Sigmoid colon (tissue), 4 donors: ENCODE data around the gene PDLIM4.

Source experiments
- EP300 ChIP-seq, 4 donors: sonication (generic); formaldehyde crosslinking; IDR thresholded peaks; one replicate each; pipeline ENCODE4 v1.6.1; 2017; ENCODE audit warnings: antibody characterized with exemption in 4 of 4
- POLR2A ChIP-seq, 2 donors: fragments of 450-650 bp; IDR thresholded peaks; one replicate each; pipeline ENCODE4 v1.6.1; 2016; ENCODE audit warnings: antibody characterized with exemption in 2 of 2, mild to moderate bottlenecking in 2 of 2, moderate library complexity in 2 of 2
- POLR2AphosphoS5 ChIP-seq, 4 donors: sonication (generic); formaldehyde crosslinking; IDR thresholded peaks; one replicate each; pipeline ENCODE4 v1.6.1; 2017; ENCODE audit warnings: antibody characterized with exemption in 4 of 4
- TF ChIP-seq, protein P1 (sequence below), 4 experiments: fragments of 450-650 bp in 3 of 4; fragments of 200-600 bp in 1 of 4; IDR thresholded peaks; one replicate each; pipeline ENCODE4 v1.5.1; 2016 to 2019; ENCODE audit warnings: antibody characterized with exemption in 4 of 4, mild to moderate bottlenecking in 3 of 4, moderate library complexity in 2 of 4

DNA sequence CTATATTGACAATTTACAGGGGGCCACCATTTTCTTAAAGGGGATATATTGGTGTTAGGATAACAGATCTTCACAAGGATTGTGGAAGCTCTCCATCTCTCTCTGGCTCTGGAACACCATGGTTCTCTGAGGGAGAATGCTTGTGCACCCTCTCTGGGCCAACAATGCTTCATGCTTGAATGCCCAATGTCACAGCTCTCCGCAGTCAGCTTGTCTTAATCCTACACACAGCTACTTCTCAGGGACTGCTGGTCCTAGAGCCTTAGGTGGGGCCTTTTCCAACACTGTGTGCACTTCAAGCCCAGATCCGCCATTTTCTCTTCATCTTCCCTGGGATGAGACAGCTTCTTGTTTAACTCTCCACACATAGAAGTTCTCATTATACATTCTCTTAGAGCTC is 6.9 kb upstream of the PDLIM4 start:
- TF ChIP-seq, protein P1, sequence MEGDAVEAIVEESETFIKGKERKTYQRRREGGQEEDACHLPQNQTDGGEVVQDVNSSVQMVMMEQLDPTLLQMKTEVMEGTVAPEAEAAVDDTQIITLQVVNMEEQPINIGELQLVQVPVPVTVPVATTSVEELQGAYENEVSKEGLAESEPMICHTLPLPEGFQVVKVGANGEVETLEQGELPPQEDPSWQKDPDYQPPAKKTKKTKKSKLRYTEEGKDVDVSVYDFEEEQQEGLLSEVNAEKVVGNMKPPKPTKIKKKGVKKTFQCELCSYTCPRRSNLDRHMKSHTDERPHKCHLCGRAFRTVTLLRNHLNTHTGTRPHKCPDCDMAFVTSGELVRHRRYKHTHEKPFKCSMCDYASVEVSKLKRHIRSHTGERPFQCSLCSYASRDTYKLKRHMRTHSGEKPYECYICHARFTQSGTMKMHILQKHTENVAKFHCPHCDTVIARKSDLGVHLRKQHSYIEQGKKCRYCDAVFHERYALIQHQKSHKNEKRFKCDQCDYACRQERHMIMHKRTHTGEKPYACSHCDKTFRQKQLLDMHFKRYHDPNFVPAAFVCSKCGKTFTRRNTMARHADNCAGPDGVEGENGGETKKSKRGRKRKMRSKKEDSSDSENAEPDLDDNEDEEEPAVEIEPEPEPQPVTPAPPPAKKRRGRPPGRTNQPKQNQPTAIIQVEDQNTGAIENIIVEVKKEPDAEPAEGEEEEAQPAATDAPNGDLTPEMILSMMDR (IDR thresholded peaks at IDR 0.05), result no peak
- TF ChIP-seq POLR2A (IDR thresholded peaks at IDR 0.05) (no peak), EP300 (IDR thresholded peaks at IDR 0.05) (no peak), POLR2AphosphoS5 (IDR thresholded peaks at IDR 0.05) (no peak)
